ENCODE data around the gene FOXP1.

The FOXP1 gene

GRCh38 chr3:71322154-71322553 lies 261.4 kb downstream of the FOXP1 start:
- H3K4me3 ChIP-seq (ENCODE audit: low read length), result no peak overlapping the region
- DNase-seq (ENCODE audit: low read depth), result no peak
- TF ChIP-seq CTCF (IDR thresholded peaks at IDR 0.05; ENCODE audit: insufficient read depth, low read depth, low read length, missing control alignments), result no peak

GRCh38 chr3:71319771-71320170 lies 263.8 kb downstream of the FOXP1 start:
- no peak for TF ChIP-seq CTCF (IDR thresholded peaks at IDR 0.05; ENCODE audit: insufficient read depth, low read depth, low read length, missing control alignments)

GRCh38 chr3:71318458-71318827 lies 265.1 kb downstream of the FOXP1 start:
- H3K4me3 ChIP-seq (ENCODE audit: low read length), result no peak overlapping the region
- TF ChIP-seq CTCF (IDR thresholded peaks at IDR 0.05; ENCODE audit: insufficient read depth, low read depth, low read length, missing control alignments), result no peak

More at GRCh38 chr3:71319771-71320170, 263.8 kb downstream of the FOXP1 start:
- no peak overlapping the region for H3K4me3 ChIP-seq (ENCODE audit: low read length)
- no peak for DNase-seq (ENCODE audit: low read depth)

GRCh38 chr3:71317749-71318457 lies 265.6 kb downstream of the FOXP1 start:
- no peak overlapping the region for H3K4me3 ChIP-seq (ENCODE audit: low read length)
- TF ChIP-seq CTCF (IDR thresholded peaks at IDR 0.05; ENCODE audit: insufficient read depth, low read depth, low read length, missing control alignments), result no peak
- no peak for DNase-seq (ENCODE audit: low read depth)

More at GRCh38 chr3:71318458-71318827, 265.1 kb downstream of the FOXP1 start:
- no peak for DNase-seq (ENCODE audit: low read depth)

GRCh38 chr3:71317140-71317539 lies 266.4 kb downstream of the FOXP1 start:
- no peak for DNase-seq (ENCODE audit: low read depth)
- no peak overlapping the region for H3K4me3 ChIP-seq (ENCODE audit: low read length)
- TF ChIP-seq CTCF (IDR thresholded peaks at IDR 0.05; ENCODE audit: insufficient read depth, low read depth, low read length, missing control alignments), result no peak

- no peak for DNase-seq (ENCODE audit: low read depth)
- H3K4me3 ChIP-seq (ENCODE audit: low read length), result no peak overlapping the region
- no peak for TF ChIP-seq CTCF (IDR thresholded peaks at IDR 0.05; ENCODE audit: insufficient read depth, low read depth, low read length, missing control alignments)
Observed at GRCh38 chr3:71316066-71316777, 267.3 kb downstream of the FOXP1 start.

Measured in epithelial cell of esophagus (primary cell).